Measurements from ENCODE around the gene PIGR.
A peak's percentile ranks its signal among the peaks of the same experiment; 100 is the strongest.

The PIGR gene

DNA sequence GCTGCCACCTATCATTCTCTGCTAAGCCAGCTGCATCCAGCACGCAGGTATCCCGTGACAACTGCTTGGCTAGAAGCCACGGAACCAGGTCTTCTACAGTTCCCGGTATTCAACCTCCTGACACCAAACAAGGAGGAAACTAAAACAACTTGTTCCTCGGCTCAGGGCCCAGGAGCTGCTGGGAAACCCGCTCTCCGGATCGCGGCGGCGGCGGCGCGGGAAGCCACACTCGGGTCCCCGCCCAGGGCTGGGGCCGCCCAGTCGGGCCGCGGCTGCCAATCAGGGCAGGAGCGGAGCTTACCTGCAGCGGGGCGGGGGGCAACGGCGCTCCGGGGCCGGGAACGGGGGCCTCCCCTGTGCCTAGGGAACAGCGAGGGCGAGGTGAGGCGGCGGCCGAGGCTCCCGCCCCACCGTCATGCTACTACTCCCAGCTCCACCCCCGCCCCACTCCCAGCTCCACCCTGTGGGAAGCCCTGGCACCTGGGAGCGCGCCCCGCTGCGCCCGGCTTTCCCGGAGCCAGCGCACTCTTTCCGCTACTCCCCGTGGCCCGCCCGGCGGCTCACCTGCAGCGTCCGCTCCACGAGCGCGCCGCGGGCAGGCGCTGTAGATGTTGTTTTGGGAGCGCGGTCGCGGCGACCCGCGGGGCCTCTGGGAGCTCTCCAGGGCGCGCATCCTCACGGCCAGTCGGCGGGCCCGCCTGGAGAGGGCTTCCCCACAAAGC lies 36.9 kb downstream of the PIGR start:
- Histone ChIP-seq H3K4me1 (ENCODE audit: control insufficient read depth, insufficient read depth, low read length, unreplicated experiment) (peaks cover 16% of the 10 kb centered on the region), H3K79me2 (ENCODE audit: control insufficient read depth, insufficient read depth, low read length, unreplicated experiment) (no peaks in the 10 kb centered on the region), H3K4me3 (ENCODE audit: low read depth, low read length) (peak overlapping the region; percentile 71), H3K27me3 (ENCODE audit: insufficient read depth, low read length) (peaks cover 34% of the 10 kb centered on the region), H3K36me3 (ENCODE audit: insufficient read depth, low read length) (no peaks in the 10 kb centered on the region), H2AFZ (ENCODE audit: low read length, unreplicated experiment) (peak overlapping the region; percentile 24), H3K27ac (ENCODE audit: low read depth, low read length) (no peak overlapping the region)

DNA sequence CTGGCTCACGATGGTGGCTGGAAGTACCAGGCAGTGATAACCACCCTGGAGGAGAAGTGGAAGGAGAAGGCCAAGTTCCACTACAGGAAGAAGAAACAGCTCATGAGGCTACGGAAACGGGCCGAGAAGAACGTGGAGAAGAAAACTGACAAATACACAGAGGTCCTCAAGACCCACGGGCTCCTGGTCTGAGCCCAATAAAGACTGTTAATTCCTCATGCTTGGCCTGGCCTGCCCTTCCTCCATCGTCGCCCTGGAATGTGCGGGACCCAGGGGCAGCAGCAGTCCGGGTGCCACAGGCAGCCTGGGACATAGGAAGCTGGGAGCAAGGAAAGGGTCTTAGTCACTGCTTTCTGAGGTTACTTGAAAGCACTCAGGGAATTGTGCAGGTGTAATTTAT lies 38.2 kb downstream of the PIGR start:
- no peaks in the 10 kb centered on the region for H3K79me2 ChIP-seq (ENCODE audit: control insufficient read depth, insufficient read depth, low read length, unreplicated experiment)
- no peaks in the 10 kb centered on the region for H3K36me3 ChIP-seq (ENCODE audit: insufficient read depth, low read length)
- H2AFZ ChIP-seq (ENCODE audit: low read length, unreplicated experiment) = no peak overlapping the region
- H3K27ac ChIP-seq (ENCODE audit: low read depth, low read length) = no peak overlapping the region
- no peak overlapping the region for H3K4me3 ChIP-seq (ENCODE audit: low read depth, low read length)
- peaks cover 28% of the 10 kb centered on the region for H3K4me1 ChIP-seq (ENCODE audit: control insufficient read depth, insufficient read depth, low read length, unreplicated experiment)
- H3K27me3 ChIP-seq (ENCODE audit: insufficient read depth, low read length) = peaks cover 23% of the 10 kb centered on the region

DNA sequence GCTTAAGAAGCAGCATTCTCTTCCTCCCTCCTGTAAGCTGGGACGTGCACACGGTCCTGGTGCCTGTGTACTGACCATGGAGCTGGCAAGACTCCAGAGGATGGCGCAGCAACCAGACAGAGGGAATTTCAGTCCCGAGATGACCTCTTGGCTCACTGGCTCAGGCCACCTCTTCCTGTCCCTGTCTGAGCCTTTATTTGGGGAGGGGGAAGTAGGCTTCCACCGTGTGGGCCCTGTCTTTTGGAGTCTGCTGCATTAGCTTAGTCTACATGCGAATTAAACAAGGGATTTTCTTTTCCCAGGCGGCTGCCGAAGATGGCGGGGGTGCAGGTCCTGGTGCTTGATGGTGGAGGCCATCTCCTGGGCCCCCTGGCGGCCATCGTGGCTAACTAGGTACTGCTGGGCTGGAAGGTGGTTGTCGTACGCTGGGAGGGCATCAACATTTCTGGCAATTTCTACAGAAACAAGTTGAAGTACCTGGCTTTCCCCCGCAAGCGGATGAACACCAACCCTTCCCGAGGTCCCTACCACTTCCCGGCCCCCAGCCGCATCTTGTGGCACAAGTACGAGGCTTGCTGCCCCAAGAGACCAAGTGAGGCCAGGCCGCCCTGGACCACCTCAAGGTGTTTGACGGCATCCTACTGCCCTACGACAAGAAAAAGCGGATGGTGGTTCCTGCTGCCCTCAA lies 38.8 kb downstream of the PIGR start:
- H3K79me2 ChIP-seq (ENCODE audit: control insufficient read depth, insufficient read depth, low read length, unreplicated experiment) = no peaks in the 10 kb centered on the region
- H3K27ac ChIP-seq (ENCODE audit: low read depth, low read length) = no peak overlapping the region
- no peaks in the 10 kb centered on the region for H3K36me3 ChIP-seq (ENCODE audit: insufficient read depth, low read length)
- H3K4me3 ChIP-seq (ENCODE audit: low read depth, low read length) = no peak overlapping the region
- peaks cover 28% of the 10 kb centered on the region for H3K4me1 ChIP-seq (ENCODE audit: control insufficient read depth, insufficient read depth, low read length, unreplicated experiment)
- H2AFZ ChIP-seq (ENCODE audit: low read length, unreplicated experiment) = no peak overlapping the region
- peaks cover 19% of the 10 kb centered on the region for H3K27me3 ChIP-seq (ENCODE audit: insufficient read depth, low read length)

DNA sequence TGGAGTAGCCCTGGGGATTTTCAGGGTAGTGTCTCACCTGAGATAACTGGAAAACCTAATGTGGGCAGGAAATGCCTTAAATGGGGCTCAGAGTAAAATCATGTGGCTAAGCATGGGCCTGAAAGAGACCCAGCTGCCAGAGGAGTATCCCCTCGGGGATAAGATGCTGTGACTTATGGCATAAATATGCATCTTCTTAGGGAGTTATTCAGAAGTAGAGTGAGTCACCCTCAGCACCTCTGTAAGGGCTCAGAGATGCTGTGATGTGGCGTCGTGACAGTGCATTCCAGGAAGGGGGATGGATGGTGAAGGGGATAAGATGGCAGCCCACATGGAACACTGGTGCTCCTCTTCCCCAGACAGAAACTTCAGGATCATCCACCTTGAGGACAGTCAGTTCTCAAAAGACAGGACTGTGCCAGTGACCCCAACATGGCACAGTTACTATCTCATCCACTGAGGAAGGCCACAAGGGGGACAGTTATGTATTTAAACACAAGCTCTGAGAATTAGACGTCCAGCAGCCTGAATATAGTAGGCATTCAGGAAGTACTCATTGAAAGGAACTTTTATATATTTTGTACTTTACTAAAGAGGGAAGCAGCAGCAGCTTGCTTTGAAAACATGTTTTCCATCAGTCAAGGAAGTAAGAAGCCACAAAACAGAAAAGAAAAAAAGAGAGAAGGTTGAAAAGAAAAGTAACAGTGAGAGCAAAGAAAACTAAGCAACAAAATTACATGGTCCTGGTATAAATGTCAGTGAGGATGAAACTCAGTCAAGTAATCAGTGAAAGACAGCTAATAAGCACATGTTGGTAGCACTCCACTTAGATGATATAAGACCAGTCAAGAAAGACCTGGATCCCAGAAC lies 40.7 kb downstream of the PIGR start:
- H3K4me1 ChIP-seq (ENCODE audit: control insufficient read depth, insufficient read depth, low read length, unreplicated experiment) = peaks cover 28% of the 10 kb centered on the region
- no peaks in the 10 kb centered on the region for H3K79me2 ChIP-seq (ENCODE audit: control insufficient read depth, insufficient read depth, low read length, unreplicated experiment)
- no peaks in the 10 kb centered on the region for H3K36me3 ChIP-seq (ENCODE audit: insufficient read depth, low read length)
- peak overlapping the region; percentile 75 for H3K27ac ChIP-seq (ENCODE audit: low read depth, low read length)
- H3K27me3 ChIP-seq (ENCODE audit: insufficient read depth, low read length) = peaks cover 19% of the 10 kb centered on the region
- H2AFZ ChIP-seq (ENCODE audit: low read length, unreplicated experiment) = peak overlapping the region; percentile 62
- no peak overlapping the region; the same call in 1 of the 2 replicates for H3K4me3 ChIP-seq (ENCODE audit: low read depth, low read length)

DNA sequence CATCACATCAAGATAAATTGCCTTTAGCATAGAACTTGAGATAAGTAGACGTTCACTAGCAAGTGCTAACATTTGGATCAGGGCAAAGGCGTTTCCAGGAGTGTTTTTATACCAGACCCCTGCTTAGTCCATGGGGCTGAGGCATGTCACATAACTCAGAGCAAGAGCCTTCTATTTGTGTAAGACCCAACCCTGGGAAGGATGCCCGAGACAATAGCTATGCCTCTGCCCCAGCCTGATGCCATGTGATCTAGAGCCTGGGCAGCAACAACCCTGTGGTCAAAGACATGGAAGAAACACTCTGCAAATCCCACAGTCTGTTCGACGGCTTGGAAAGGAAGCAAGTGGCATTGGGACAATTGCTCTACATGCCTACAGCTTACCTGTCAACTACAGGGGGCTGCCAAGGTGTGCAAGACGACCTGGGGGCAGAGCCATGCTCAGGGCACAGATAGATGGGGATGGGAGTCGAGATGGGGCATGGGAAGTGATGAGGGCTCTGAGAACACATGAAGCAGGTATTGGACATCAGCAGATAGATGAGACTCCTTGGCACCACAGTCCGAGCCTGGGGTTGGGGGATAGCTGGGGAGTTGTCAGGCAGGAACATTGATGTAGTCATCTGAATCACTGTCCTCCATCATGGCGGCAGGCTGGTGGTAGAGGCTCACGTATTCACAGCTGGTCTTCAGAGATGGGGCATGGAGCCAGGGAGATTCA lies 41.7 kb downstream of the PIGR start:
- H3K27ac ChIP-seq (ENCODE audit: low read depth, low read length) = peak overlapping the region; percentile 75; the same call in 1 of the 2 replicates

DNA sequence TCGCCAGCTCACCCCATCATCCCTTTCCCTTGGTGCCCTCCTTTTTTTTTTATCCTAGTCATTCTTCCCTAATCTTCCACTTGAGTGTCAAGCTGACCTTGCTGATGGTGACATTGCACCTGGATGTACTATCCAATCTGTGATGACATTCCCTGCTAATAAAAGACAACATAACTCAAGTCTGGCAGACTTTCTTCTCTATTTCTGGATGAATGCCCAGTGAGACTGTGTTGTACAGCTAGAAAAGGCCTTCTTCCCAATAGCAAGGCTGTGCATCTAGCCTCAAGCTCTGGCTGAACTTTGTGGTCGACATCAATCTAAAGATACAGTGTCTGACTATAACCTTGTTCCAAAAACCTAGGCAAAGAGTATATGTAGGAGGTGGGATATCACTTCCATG lies 42.6 kb downstream of the PIGR start:
- Histone ChIP-seq H3K36me3 (ENCODE audit: insufficient read depth, low read length) (no peaks in the 10 kb centered on the region), H2AFZ (ENCODE audit: low read length, unreplicated experiment) (no peak overlapping the region), H3K4me3 (ENCODE audit: low read depth, low read length) (no peak overlapping the region), H3K27ac (ENCODE audit: low read depth, low read length) (no peak overlapping the region), H3K27me3 (ENCODE audit: insufficient read depth, low read length) (peaks cover 1% of the 10 kb centered on the region), H3K79me2 (ENCODE audit: control insufficient read depth, insufficient read depth, low read length, unreplicated experiment) (no peaks in the 10 kb centered on the region), H3K4me1 (ENCODE audit: control insufficient read depth, insufficient read depth, low read length, unreplicated experiment) (peaks cover 41% of the 10 kb centered on the region)

More for the DNA sequence above, 41.7 kb downstream of the PIGR start:
- H3K36me3 ChIP-seq (ENCODE audit: insufficient read depth, low read length) = no peaks in the 10 kb centered on the region
- H3K4me1 ChIP-seq (ENCODE audit: control insufficient read depth, insufficient read depth, low read length, unreplicated experiment) = peaks cover 34% of the 10 kb centered on the region
- no peaks in the 10 kb centered on the region for H3K79me2 ChIP-seq (ENCODE audit: control insufficient read depth, insufficient read depth, low read length, unreplicated experiment)
- peaks cover 9% of the 10 kb centered on the region for H3K27me3 ChIP-seq (ENCODE audit: insufficient read depth, low read length)
- H2AFZ ChIP-seq (ENCODE audit: low read length, unreplicated experiment) = no peak overlapping the region
- peak overlapping the region; percentile 1; the same call in 1 of the 2 replicates for H3K4me3 ChIP-seq (ENCODE audit: low read depth, low read length)

DNA sequence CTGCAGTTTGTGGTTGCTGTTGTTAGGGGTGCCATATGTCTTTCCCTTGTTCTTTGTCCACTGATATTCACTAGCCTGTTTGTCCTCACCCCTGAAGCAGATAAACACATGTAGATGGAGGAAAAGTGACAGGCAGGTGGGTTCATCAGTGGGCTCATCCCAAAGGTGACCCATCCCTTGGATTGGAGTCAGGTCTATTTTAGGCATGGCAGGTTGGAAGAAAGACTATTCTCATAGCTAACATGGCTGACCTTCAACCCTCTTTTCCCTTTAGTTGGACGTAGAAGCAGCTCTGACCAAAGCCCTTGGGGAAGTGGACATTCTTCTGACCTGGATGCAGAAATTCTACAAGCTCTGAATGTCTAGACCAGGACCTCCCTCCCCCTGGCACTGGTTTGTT lies 43.6 kb downstream of the PIGR start:
- H2AFZ ChIP-seq (ENCODE audit: low read length, unreplicated experiment) = no peak overlapping the region
- no peaks in the 10 kb centered on the region for H3K36me3 ChIP-seq (ENCODE audit: insufficient read depth, low read length)
- no peaks in the 10 kb centered on the region for H3K27me3 ChIP-seq (ENCODE audit: insufficient read depth, low read length)
- peaks cover 50% of the 10 kb centered on the region for H3K4me1 ChIP-seq (ENCODE audit: control insufficient read depth, insufficient read depth, low read length, unreplicated experiment)
- no peaks in the 10 kb centered on the region for H3K79me2 ChIP-seq (ENCODE audit: control insufficient read depth, insufficient read depth, low read length, unreplicated experiment)
- no peak overlapping the region for H3K4me3 ChIP-seq (ENCODE audit: low read depth, low read length)
- no peak overlapping the region for H3K27ac ChIP-seq (ENCODE audit: low read depth, low read length)

DNA sequence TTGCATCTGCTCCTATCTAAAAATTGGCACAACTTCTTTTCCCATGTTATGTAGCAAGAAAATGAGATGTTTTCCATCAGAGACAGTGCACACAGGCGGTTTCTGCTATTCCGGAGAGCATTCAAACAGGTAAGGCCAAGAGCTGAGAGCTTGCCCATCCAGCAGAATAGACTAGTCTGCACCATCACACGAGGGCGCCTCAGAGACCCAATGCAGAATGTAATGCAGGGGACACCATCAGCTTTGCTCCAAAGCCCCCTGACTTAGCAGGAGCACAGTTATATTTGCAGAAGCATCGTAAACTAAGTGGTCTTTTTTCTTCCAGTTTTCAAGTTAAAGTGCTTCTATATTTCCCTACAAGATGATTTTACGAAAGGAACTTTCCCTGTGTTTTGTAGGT lies 44.3 kb downstream of the PIGR start:
- Histone ChIP-seq H3K36me3 (ENCODE audit: insufficient read depth, low read length) (no peaks in the 10 kb centered on the region), H3K27ac (ENCODE audit: low read depth, low read length) (no peak overlapping the region), H3K27me3 (ENCODE audit: insufficient read depth, low read length) (no peaks in the 10 kb centered on the region), H3K4me3 (ENCODE audit: low read depth, low read length) (no peak overlapping the region), H3K79me2 (ENCODE audit: control insufficient read depth, insufficient read depth, low read length, unreplicated experiment) (no peaks in the 10 kb centered on the region), H2AFZ (ENCODE audit: low read length, unreplicated experiment) (no peak overlapping the region), H3K4me1 (ENCODE audit: control insufficient read depth, insufficient read depth, low read length, unreplicated experiment) (peaks cover 57% of the 10 kb centered on the region)

DNA sequence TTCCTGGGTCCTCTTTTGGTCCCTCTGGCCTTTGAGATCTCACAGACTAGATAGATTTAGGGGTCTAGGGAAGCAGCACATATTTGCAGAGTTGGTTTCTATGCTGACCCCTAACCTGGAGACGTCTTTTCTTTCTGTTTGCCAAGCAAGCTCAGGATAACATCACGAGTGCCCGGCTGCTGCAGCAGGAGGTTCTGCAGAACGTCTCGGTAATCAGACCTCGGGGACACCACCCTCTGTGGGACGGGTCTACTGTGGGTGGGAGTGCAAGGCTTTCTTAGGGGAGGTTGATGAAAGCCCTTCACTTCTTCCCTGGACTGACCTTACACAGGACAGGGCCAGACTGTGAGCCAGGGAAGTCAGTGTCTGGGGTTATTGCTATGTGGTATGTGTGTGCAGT lies 46.1 kb downstream of the PIGR start:
- Histone ChIP-seq H3K27ac (ENCODE audit: low read depth, low read length) (no peak overlapping the region), H3K79me2 (ENCODE audit: control insufficient read depth, insufficient read depth, low read length, unreplicated experiment) (no peaks in the 10 kb centered on the region), H3K27me3 (ENCODE audit: insufficient read depth, low read length) (no peaks in the 10 kb centered on the region), H3K4me3 (ENCODE audit: low read depth, low read length) (no peak overlapping the region), H3K36me3 (ENCODE audit: insufficient read depth, low read length) (no peaks in the 10 kb centered on the region), H3K4me1 (ENCODE audit: control insufficient read depth, insufficient read depth, low read length, unreplicated experiment) (peaks cover 67% of the 10 kb centered on the region), H2AFZ (ENCODE audit: low read length, unreplicated experiment) (no peak overlapping the region)

DNA sequence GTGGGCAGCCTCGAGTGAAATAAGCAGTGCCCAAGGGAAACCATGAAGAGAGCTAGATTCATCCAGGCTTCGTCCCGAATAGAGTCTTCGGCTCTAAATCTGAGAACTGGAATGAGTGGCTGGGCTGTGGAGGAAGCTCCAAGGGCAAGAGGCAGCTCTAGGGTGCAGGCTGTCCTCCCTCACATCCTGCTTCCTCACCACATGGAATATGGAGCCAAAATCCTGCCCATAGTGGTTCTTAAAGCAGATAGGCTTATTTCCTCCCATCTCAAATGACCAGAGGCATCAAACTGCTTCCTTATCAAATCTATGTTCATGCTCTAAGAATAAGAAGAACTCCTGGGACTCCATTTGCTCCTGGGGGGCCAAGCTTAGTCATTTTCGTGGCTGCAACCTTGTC lies 46.5 kb downstream of the PIGR start:
- Histone ChIP-seq H3K79me2 (ENCODE audit: control insufficient read depth, insufficient read depth, low read length, unreplicated experiment) (no peaks in the 10 kb centered on the region), H3K4me1 (ENCODE audit: control insufficient read depth, insufficient read depth, low read length, unreplicated experiment) (peaks cover 63% of the 10 kb centered on the region), H3K4me3 (ENCODE audit: low read depth, low read length) (no peak overlapping the region), H2AFZ (ENCODE audit: low read length, unreplicated experiment) (no peak overlapping the region), H3K27me3 (ENCODE audit: insufficient read depth, low read length) (no peaks in the 10 kb centered on the region), H3K36me3 (ENCODE audit: insufficient read depth, low read length) (no peaks in the 10 kb centered on the region), H3K27ac (ENCODE audit: low read depth, low read length) (no peak overlapping the region)

Measured in ACC112 (cell line).